DMS 273 treated with DMSO at 0.1 percent for 48 hours (cell line): ENCODE measurements around the gene KIAA1958.
"Not testable (repeated sequence)": the region's sequence is repeated elsewhere in the genome, so short reads cannot be mapped to it uniquely, and the experiment has no call there.

Experiments used
- DNase-seq: peaks from one replicate; lab custom pipeline; 2025; lab: John Stamatoyannopoulos, UW

Gene KIAA1958

GRCh38 chr9:112664531-112664930 lies 177.9 kb downstream of the KIAA1958 start:
- DNase-seq, result no peak

- DNase-seq, result no peak
These were observed 178.7 kb downstream of the KIAA1958 start for GRCh38 chr9:112665347-112665746.

GRCh38 chr9:112669326-112669725 lies 182.7 kb downstream of the KIAA1958 start:
- no peak for DNase-seq

- DNase-seq, result no peak
These were observed 184.5 kb downstream of the KIAA1958 start for GRCh38 chr9:112670991-112671625.

- not testable (repeated sequence) for DNase-seq
These were observed 186.6 kb downstream of the KIAA1958 start for GRCh38 chr9:112673221-112673620.

- no peak for DNase-seq
These were observed 190.4 kb downstream of the KIAA1958 start for GRCh38 chr9:112677040-112677439.

GRCh38 chr9:112680731-112681402 lies 194.2 kb downstream of the KIAA1958 start:
- no peak for DNase-seq

- no peak for DNase-seq
These were observed 202.6 kb downstream of the KIAA1958 start for GRCh38 chr9:112689161-112689740.

- DNase-seq, result no peak
These were observed 208.3 kb downstream of the KIAA1958 start for GRCh38 chr9:112694706-112695555.

- DNase-seq, result no peak
These were observed 209.8 kb downstream of the KIAA1958 start for GRCh38 chr9:112696461-112696860.

GRCh38 chr9:112699230-112699629 lies 212.6 kb downstream of the KIAA1958 start:
- DNase-seq, result no peak

GRCh38 chr9:112700085-112700484 lies 213.5 kb downstream of the KIAA1958 start:
- no peak for DNase-seq

- DNase-seq, result no peak
These were observed 216.7 kb downstream of the KIAA1958 start for GRCh38 chr9:112703304-112703703.

GRCh38 chr9:112705768-112706427 lies 219.3 kb downstream of the KIAA1958 start:
- no peak for DNase-seq

GRCh38 chr9:112711050-112711689 lies 224.5 kb downstream of the KIAA1958 start:
- no peak for DNase-seq

GRCh38 chr9:112712678-112713077 lies 226.1 kb downstream of the KIAA1958 start:
- DNase-seq, result no peak

GRCh38 chr9:112717661-112718331 lies 231.2 kb downstream of the KIAA1958 start, which contains the start of gene INIP:
Gene INIP (minus strand): TSS chr9:112718117. CDS start chr9:112716485, 1,632 bp downstream.
- peak; percentile 89 for DNase-seq
